K562 (cell line): ENCODE measurements around the gene PRPSAP1. TPM values are rescaled to one million over a fixed set of nuclear protein-coding genes. Genes with fewer than 3 reads are reported as not detected.

Experiments
- C11orf30 ChIP-seq: fragments of 450-650 bp; IDR thresholded peaks from 2 replicates; pipeline ENCODE4 v1.6.1; 2016; ENCODE audit warnings: low read depth, mild to moderate bottlenecking
- CAMTA2 ChIP-seq: fragments of 250-450 bp; sonication (Bioruptor Pico); conservative IDR thresholded peaks from 2 replicates; pipeline ENCODE4 v1.5.1; 2022
- CBFB ChIP-seq: sonication (generic); formaldehyde crosslinking; IDR thresholded peaks from 2 replicates; pipeline ENCODE4 v1.4.0; 2020; ENCODE audit warnings: mild to moderate bottlenecking, missing genetic modification reagents
- HNRNPL ChIP-seq: fragments of 200-400 bp; formaldehyde crosslinking; IDR thresholded peaks from 2 replicates; pipeline ENCODE4 v1.6.1; 2017; ENCODE audit warnings: low read depth, mild to moderate bottlenecking, low read length
- MAFG ChIP-seq: fragments of 450-650 bp; conservative IDR thresholded peaks from 2 replicates; pipeline ENCODE4 v1.6.1; 2016; ENCODE audit warnings: missing genetic modification characterization, missing compliant biosample characterization
- MYBL2 ChIP-seq, 2 experiments: fragments of 450-650 bp in 1 of 2; sonication (generic) in 1 of 2; formaldehyde crosslinking in 1 of 2; IDR thresholded peaks; 2 replicates each; pipeline versions ENCODE4 v1.6.1 to v1.8.1; 2017 to 2022; ENCODE audit warnings: borderline replicate concordance in 1 of 2, inconsistent platforms in 1 of 2, low read depth in 1 of 2, mild to moderate bottlenecking in 1 of 2, missing genetic modification reagents in 1 of 2, moderate library complexity in 1 of 2
- NR3C1 ChIP-seq: sonication (generic); formaldehyde crosslinking; IDR thresholded peaks from 2 replicates; pipeline ENCODE4 v1.8.1; 2022; ENCODE audit warnings: missing genetic modification reagents
- PYGO2 ChIP-seq: fragments of 450-650 bp; IDR thresholded peaks from 2 replicates; pipeline ENCODE4 v1.6.1; 2016; ENCODE audit warnings: mild to moderate bottlenecking, missing genetic modification characterization, moderate library complexity, missing compliant biosample characterization
- RBFOX2 ChIP-seq: fragments of 200-400 bp; formaldehyde crosslinking; IDR thresholded peaks from 2 replicates; pipeline ENCODE4 v1.6.1; 2017; ENCODE audit warnings: low read depth, mild to moderate bottlenecking, low read length, moderate library complexity
- SMAD3 ChIP-seq: fragments of 450-650 bp; formaldehyde crosslinking; conservative IDR thresholded peaks from 2 replicates; pipeline ENCODE4 v1.4.0; 2020; ENCODE audit warnings: mild to moderate bottlenecking
- STAG1 ChIP-seq: sonication (generic); formaldehyde crosslinking; IDR thresholded peaks from 2 replicates; pipeline ENCODE4 v1.5.0; 2020; ENCODE audit warnings: missing genetic modification reagents, borderline replicate concordance
- TAF9B ChIP-seq: fragments of 450-650 bp; IDR thresholded peaks from 2 replicates; pipeline ENCODE4 v1.6.1; 2018; ENCODE audit warnings: mild to moderate bottlenecking; ENCODE audit not compliant: partially characterized antibody
- TRIM28 ChIP-seq: fragments of 450-650 bp; IDR thresholded peaks from 2 replicates; pipeline ENCODE4 v1.6.1; 2017
- ZFX ChIP-seq: sonication (generic); formaldehyde crosslinking; IDR thresholded peaks from 2 replicates; pipeline ENCODE4 v1.8.0; 2022; ENCODE audit warnings: mild to moderate bottlenecking, missing genetic modification reagents, moderate library complexity
- ZNF444 ChIP-seq: fragments of 250-450 bp; sonication (Bioruptor Pico); IDR thresholded peaks from 2 replicates; pipeline ENCODE4 v1.4.0; 2020; ENCODE audit warnings: mild to moderate bottlenecking, moderate library complexity
- ZNF583 ChIP-seq: fragments of 250-450 bp; sonication (Bioruptor Pico); IDR thresholded peaks from 2 replicates; pipeline ENCODE4 v1.4.0; 2020
- ZNF717 ChIP-seq: fragments of 250-450 bp; sonication (Bioruptor Pico); IDR thresholded peaks from 2 replicates; pipeline ENCODE4 v1.5.0; 2021
- ZNF75A ChIP-seq: fragments of 450-650 bp; formaldehyde crosslinking; IDR thresholded peaks from 2 replicates; pipeline ENCODE4 v1.4.0; 2020; ENCODE audit warnings: mild to moderate bottlenecking
- polyA plus RNA-seq, 8 experiments: library from polyadenylated mRNA; depleted of rRNA in 4 of 8; stranded (reverse) in 5 of 8; unstranded in 3 of 8; fragments of >200 nt; fragmentation: Nextera tagmentation in 2 of 8; fragmentation: Illumina TruSeq in 1 of 8; extraction: Ambion mirVana in 2 of 8; extraction: Trizol in 1 of 8; gene quantifications; 2 replicates each; pipeline versions ENCODE4 v1.2.1 to v1.2.3, GENCODE V29; 2011 to 2014; ENCODE audit warnings: inconsistent platforms in 1 of 8, missing spikeins in 1 of 8
- total RNA-seq, 7 experiments: library from RNA; depleted of rRNA in 6 of 7; stranded (reverse); fragments of >200 nt in 6 of 7; fragmentation: Illumina TruSeq in 2 of 7; extraction: Trizol in 2 of 7; gene quantifications; 2 replicates each; pipeline versions ENCODE4 v1.2.1 to v1.2.3, GENCODE V29; 2011 to 2021; ENCODE audit warnings: low replicate concordance in 1 of 7
- TF ChIP-seq, protein P1 (sequence below): sonication (generic); formaldehyde crosslinking; IDR thresholded peaks from 2 replicates; pipeline ENCODE4 v1.8.0; 2022; ENCODE audit warnings: mild to moderate bottlenecking, missing genetic modification reagents, borderline replicate concordance
- TF ChIP-seq, protein P2 (sequence below), 2 experiments: fragments of 450-650 bp in 1 of 2; IDR thresholded peaks; 2 replicates each; pipeline ENCODE4 v1.6.1; 2011 to 2017; ENCODE audit warnings: low read depth in 2 of 2, antibody characterized with exemption in 1 of 2, borderline replicate concordance in 1 of 2, low read length in 1 of 2, mild to moderate bottlenecking in 1 of 2, mixed read lengths in 1 of 2; ENCODE audit not compliant: control insufficient read depth in 1 of 2
- TF ChIP-seq, protein P3 (sequence below): fragments of 250-450 bp; sonication (Bioruptor Pico); IDR thresholded peaks from 2 replicates; pipeline ENCODE4 v1.9.0; 2021; ENCODE audit warnings: mild to moderate bottlenecking
- TF ChIP-seq, protein P4 (sequence below): fragments of 450-650 bp; formaldehyde crosslinking; IDR thresholded peaks from 2 replicates; pipeline ENCODE4 v1.4.0; 2022; ENCODE audit warnings: missing genetic modification characterization

PRPSAP1 gene
- total and polyA plus RNA-seq, 9 of the 15 experiments (the other 6 are each of a cell fraction or from before 2014, with no cell fraction given) = 21.9 to 77.1 (median 40.8) TPM

DNA sequence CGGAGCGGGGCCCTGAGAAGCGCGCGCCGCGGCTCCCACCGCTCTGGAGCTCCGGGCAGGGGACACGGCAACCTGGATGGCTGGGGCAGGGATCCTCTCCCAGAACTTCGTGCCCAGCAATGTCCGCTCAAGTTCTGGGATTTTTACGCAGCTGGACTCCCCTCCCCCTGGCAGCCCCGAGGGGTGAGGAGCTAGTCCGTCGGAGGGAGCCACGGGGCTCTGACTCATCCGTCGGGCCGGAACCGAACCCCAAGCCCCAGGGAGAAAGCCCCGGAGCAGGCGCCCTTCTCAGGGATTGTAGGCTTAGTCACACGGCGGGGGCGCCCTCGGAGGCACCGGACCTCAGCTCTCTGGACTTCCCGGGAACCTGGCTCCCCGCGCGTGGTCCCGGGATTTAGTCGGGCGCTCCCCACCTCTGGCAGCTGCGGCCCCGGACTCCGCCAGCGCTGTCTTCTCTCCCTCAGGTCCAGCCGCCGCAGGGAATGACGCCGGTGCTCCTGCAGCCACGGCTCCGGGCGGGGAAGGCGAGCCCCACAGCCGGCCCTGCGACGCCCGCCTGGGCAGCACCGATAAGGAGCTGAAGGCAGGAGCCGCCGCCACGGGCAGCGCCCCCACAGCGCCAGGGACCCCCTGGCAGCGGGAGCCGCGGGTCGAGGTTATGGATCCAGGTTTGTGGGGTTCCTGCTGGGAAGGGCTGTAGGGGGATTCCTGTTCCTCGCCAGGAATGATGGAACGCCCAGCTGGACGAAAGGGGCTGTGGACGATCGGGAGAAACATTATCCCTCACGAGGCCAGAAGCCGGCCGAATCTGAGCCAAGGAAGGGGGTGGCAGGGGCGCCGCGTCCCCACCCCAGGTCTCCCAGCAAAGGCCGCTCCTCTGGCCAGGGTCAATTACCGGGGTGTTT lies 31.5 kb upstream of the PRPSAP1 start (continued):
- TF ChIP-seq, protein P1, sequence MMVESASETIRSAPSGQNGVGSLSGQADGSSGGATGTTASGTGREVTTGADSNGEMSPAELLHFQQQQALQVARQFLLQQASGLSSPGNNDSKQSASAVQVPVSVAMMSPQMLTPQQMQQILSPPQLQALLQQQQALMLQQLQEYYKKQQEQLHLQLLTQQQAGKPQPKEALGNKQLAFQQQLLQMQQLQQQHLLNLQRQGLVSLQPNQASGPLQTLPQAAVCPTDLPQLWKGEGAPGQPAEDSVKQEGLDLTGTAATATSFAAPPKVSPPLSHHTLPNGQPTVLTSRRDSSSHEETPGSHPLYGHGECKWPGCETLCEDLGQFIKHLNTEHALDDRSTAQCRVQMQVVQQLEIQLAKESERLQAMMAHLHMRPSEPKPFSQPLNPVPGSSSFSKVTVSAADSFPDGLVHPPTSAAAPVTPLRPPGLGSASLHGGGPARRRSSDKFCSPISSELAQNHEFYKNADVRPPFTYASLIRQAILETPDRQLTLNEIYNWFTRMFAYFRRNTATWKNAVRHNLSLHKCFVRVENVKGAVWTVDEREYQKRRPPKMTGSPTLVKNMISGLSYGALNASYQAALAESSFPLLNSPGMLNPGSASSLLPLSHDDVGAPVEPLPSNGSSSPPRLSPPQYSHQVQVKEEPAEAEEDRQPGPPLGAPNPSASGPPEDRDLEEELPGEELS (CRISPR knock-in tag) = no peak
- TF ChIP-seq RBFOX2 (no peak), MAFG (tag) (no peak), MYBL2 (IDR thresholded peaks at IDR 0.05; ENCODE audit: low read depth) (no peak), MYBL2 (CRISPR knock-in tag; IDR thresholded peaks at IDR 0.05; ENCODE audit: borderline replicate concordance) (no peak), ZFX (CRISPR knock-in tag) (no peak), CBFB (CRISPR knock-in tag) (no peak), C11orf30 (no peak), NR3C1 (CRISPR knock-in tag) (no peak), ZNF717 (CRISPR knock-in tag) (no peak), SMAD3 (CRISPR knock-in tag) (no peak), STAG1 (CRISPR knock-in tag) (no peak), TAF9B (no peak), PYGO2 (no peak), CAMTA2 (CRISPR knock-in tag) (no peak), ZNF583 (CRISPR knock-in tag) (no peak), ZNF444 (no peak), TRIM28 (no peak), ZNF75A (CRISPR knock-in tag) (no peak), HNRNPL (peak; percentile 54; the same call in 1 of the 2 replicates)
- TF ChIP-seq, protein P2, sequence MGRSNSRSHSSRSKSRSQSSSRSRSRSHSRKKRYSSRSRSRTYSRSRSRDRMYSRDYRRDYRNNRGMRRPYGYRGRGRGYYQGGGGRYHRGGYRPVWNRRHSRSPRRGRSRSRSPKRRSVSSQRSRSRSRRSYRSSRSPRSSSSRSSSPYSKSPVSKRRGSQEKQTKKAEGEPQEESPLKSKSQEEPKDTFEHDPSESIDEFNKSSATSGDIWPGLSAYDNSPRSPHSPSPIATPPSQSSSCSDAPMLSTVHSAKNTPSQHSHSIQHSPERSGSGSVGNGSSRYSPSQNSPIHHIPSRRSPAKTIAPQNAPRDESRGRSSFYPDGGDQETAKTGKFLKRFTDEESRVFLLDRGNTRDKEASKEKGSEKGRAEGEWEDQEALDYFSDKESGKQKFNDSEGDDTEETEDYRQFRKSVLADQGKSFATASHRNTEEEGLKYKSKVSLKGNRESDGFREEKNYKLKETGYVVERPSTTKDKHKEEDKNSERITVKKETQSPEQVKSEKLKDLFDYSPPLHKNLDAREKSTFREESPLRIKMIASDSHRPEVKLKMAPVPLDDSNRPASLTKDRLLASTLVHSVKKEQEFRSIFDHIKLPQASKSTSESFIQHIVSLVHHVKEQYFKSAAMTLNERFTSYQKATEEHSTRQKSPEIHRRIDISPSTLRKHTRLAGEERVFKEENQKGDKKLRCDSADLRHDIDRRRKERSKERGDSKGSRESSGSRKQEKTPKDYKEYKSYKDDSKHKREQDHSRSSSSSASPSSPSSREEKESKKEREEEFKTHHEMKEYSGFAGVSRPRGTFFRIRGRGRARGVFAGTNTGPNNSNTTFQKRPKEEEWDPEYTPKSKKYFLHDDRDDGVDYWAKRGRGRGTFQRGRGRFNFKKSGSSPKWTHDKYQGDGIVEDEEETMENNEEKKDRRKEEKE (IDR thresholded peaks at IDR 0.05; ENCODE audit: borderline replicate concordance in 1 of 2, control insufficient read depth in 1 of 2, low read depth in 2 of 2, low read length in 1 of 2) = no peak
- TF ChIP-seq, protein P3, sequence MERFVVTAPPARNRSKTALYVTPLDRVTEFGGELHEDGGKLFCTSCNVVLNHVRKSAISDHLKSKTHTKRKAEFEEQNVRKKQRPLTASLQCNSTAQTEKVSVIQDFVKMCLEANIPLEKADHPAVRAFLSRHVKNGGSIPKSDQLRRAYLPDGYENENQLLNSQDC (CRISPR knock-in tag) = no peak
- TF ChIP-seq, protein P4, sequence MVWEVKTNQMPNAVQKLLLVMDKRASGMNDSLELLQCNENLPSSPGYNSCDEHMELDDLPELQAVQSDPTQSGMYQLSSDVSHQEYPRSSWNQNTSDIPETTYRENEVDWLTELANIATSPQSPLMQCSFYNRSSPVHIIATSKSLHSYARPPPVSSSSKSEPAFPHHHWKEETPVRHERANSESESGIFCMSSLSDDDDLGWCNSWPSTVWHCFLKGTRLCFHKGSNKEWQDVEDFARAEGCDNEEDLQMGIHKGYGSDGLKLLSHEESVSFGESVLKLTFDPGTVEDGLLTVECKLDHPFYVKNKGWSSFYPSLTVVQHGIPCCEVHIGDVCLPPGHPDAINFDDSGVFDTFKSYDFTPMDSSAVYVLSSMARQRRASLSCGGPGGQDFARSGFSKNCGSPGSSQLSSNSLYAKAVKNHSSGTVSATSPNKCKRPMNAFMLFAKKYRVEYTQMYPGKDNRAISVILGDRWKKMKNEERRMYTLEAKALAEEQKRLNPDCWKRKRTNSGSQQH (CRISPR knock-in tag) = no peak
